ENCODE measurements around the gene SDC3. TPM values are rescaled to one million over a fixed set of nuclear protein-coding genes. Genes with fewer than 3 reads are reported as not detected.

The SDC3 gene
- total RNA-seq, 1 experiment from 2014 or later = 39.8 TPM

GRCh38 chr1:30929135-30929889 is 20.8 kb upstream of the SDC3 start:
- peak; percentile 58 for DNase-seq (ENCODE audit: low read depth)

DNA sequence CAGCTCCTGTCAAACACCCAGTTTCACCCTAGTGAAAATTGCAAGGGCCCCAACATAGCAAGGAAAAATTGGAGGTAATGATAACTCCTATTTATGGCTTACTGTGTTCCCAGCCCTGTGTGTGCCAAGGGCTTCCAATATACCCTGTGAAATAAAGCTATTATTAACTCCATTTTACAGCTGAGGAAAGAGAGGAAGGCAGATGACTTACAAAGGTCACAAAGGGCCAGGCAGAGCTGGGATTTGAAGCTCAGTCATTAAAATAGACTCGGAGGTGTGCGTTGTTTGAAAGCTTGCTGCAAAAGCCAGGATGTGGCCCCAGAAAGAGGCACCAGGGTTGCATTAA is 20.2 kb upstream of the SDC3 start:
- DNase-seq (ENCODE audit: low read depth) = no peak

GRCh38 chr1:30928171-30928570 is 19.6 kb upstream of the SDC3 start:
- DNase-seq (ENCODE audit: low read depth) = no peak

DNA sequence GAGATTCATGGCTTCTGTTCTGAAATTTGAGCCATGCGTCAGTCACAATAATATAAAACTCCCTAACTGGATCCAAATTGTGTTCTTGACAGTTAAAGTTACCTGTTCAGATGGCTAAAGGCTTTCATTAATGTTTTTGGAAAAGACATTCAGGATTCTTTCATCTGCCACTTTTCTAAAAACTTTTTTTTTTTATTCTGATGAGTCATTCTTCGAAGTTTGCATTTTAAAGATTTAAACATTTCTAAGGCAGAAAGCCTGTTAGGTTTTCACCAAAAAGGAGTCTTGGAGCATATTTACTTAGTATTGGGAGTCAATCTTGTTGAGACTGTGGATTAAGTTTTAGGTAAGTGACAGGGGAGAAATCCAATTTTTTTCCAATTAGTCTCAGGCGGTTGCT is 18.9 kb upstream of the SDC3 start:
- DNase-seq (ENCODE audit: low read depth) = no peak

DNA sequence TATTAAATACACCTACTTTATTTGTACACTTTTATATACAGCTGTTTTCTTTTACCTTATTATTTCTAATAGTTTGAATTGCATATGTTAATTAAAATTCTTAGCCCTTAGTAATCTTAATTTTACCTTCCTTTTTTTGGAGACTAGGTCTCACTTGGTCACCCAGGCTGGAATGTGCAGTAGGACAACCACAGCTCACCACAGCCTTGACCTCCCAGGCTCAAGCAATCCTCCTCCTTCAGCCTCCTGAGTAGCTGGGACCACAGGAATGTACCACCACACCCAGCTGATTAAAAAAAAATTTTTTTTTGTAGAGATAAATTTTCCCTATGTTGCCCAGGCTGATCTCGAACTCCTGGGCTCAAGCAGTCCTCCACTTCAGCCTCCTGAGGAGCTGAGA is 15.0 kb upstream of the SDC3 start:
- DNase-seq (ENCODE audit: low read depth) = peak; percentile 38

- no peak for DNase-seq (ENCODE audit: low read depth)
Observed at GRCh38 chr1:30920827-30921226, 12.3 kb upstream of the SDC3 start.

GRCh38 chr1:30919025-30919881 is 10.7 kb upstream of the SDC3 start:
- peak; percentile 93 for DNase-seq (ENCODE audit: low read depth)

DNA sequence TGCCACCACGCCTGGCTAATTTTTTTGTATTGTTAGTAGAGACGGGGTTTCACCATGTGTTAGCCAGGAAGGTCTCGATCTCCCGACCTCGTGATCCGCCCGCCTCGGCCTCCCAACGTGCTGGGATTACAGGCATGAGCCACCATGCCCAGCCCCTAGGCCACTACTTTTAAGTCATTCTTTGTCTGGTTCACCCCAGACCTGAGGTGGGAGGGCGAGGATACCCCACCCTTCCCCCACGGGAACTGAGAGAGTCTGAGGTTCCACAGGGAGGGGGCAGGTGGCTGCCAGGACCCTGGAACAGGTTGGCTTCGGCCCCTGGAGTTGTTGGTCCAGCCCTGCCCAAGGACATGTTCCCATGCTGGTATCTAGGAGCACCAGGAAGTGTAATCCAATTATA is 7.7 kb upstream of the SDC3 start:
- no peak for DNase-seq (ENCODE audit: low read depth)

DNA sequence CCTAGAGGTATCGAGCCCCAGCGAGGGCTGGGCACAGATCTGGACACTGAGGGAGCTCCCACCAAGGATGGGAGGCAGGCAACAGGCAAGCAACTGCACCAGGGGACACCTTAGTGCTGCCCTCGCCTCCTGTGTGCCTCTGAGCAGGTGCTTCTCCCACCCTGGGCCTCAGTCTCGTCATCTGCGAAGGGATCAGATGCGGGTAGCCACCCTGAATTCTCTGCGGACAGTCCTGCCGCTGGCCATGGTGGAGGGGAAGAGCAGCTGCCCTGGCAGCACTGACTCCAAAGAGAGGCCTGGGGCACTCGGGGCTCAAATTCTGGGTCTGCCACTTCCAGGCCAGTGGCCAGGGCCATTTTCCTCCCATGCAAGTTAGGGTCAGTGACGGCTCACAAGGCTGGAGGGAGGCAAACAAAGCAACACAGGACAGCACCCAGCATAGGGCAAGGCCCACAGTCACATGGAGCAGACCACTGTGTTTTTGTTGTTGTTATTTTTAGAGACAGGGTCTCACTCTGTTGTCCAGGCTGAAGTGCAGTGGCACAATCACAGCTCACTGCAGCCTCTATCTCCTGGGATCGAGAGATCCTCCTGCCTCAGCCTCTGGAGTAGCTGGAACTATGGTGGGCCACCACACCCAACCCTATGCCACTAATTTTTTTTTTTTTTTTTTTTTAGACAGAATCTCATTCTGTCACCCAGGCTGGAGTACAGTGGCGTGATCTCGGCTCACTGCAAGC is 7.1 kb upstream of the SDC3 start:
- no peak for DNase-seq (ENCODE audit: low read depth)

GRCh38 chr1:30914931-30915330 is 6.4 kb upstream of the SDC3 start:
- no peak for DNase-seq (ENCODE audit: low read depth)

DNA sequence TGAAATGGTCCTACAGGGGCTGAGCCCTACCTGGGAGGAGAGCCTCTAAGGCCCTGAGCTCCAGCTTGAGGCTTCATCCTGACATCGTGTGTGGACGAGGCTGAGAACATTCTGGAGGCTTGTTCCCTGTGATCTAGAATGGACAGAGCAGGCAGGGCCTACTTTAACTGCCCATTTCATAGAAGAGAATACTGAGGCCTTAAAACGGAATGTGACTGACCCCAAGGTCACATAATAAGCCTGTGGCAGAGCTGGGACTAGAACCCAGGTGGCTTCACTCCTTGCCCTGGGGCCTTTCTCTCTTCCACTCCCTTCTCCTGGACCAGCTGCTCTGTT is 6.0 kb upstream of the SDC3 start:
- DNase-seq (ENCODE audit: low read depth) = no peak

DNA sequence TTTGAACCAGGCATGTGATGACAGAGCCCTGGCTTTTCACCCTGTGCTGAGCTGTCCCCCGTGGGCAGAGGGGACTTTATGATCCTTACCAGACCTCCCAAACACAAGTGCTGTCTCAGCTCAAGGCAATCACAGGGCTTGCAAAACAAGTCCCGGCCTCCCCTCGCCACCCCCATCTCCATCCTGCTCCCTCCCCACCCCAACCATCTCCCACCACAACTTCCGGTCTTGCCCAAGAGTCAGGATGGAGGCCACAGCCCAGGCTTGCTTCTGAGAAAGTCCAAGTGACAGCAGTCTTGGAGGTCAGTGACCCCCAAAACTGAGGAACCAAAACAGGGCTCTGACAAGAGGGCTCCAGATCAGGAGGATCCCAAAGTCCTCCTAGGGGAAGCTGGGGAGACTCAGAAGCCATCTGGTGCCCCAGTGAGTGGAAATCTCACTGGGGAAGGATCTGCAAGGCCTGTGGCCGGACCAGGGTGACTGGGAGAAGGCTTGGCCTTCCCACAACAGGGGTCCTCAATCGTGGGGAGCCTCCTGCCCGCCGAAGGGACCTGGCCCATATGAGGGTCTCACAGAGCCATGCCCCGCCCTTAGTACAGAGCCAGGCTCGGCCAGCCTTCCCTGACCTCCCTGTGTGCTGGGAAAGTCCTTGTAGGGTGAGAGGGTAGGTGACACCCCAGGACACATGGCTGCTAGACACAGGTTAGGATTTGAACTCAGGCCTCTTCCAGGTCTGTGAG is 4.5 kb upstream of the SDC3 start:
- DNase-seq (ENCODE audit: low read depth) = no peak

- DNase-seq (ENCODE audit: low read depth) = no peak
Observed at GRCh38 chr1:30912224-30912623, 3.7 kb upstream of the SDC3 start.

DNA sequence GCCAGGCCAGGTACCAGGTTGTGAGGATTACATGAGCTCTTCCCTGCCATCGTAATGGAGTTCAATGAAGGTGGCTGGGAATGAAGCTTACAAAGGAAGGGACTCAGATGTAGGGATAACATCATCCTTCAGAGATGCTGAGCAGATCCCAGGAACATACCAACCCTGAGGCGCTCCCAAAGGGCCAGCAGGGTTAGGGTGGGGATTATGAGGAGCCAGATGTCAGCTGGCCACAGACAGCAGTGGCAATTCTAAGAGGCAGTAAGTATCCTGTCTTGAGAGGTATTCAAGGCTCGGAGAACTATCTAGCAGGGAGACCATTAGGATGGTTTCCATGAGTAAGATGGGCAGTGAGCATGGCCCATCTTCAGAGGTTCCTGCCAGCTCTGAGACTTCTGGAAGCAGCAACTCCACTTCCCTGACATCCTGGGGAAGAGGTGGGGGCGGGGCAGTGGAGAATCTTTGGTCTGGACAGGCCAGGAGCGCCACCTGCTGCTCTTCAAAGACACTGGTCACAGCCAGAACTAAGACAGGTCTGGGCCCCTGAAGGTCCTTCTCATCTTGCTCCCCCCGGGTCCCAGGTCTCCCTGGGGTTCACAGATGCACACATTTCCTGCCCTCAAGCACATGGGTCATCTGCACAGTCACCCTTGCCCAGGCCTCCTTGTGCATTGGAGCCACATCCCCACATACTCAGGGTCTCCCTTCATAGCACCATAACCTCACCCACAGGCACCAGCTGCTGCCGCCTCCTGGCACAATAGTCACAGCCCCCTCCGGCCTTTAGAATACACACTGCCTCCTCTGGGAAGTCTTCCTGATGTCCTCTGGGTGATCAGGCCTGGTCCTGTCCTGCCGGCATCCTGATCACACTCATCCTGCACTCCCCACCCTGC is 2.7 kb upstream of the SDC3 start:
- peak; percentile 78 for DNase-seq (ENCODE audit: low read depth)

DNA sequence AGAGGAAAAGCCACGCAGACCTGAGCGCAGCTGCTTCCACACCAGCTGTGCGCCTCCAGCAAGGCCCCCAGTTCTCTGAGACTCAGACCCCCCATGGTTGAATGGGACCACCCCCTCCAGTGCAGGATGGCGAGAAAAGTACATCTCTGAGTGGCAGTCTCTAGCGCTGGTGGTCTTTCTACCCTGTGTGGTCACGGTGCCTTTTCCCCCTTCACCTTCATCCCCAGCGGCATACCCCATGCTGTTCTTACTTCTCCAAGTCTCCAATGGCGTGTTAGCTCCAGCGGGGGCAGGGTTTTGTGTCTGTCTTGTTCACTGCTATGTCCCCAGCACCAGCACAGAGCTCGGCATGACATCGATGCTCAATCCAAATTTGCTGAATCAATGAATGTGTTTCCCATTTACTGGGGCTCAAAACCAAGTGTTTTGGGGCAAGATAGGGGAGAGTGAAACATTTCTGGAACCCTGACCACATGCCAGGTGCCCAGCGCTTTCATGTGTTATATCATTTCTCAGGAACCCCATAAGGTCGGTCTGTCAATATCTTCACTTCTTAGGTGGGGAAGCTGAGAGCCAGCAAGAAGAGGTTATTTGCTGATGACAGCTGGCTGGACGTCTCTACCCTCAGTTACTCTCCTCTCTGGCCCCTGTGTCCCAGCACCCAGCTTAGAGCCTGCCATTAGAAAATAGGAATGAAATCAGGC is 959 bp upstream of the SDC3 start:
- DNase-seq (ENCODE audit: low read depth) = no peak

- no peak for DNase-seq (ENCODE audit: low read depth)
Observed at GRCh38 chr1:30908316-30908695, 252 bp downstream of the SDC3 start.

GRCh38 chr1:30907481-30908315 is 860 bp downstream of the SDC3 start:
- no peak for DNase-seq (ENCODE audit: low read depth)

DNA sequence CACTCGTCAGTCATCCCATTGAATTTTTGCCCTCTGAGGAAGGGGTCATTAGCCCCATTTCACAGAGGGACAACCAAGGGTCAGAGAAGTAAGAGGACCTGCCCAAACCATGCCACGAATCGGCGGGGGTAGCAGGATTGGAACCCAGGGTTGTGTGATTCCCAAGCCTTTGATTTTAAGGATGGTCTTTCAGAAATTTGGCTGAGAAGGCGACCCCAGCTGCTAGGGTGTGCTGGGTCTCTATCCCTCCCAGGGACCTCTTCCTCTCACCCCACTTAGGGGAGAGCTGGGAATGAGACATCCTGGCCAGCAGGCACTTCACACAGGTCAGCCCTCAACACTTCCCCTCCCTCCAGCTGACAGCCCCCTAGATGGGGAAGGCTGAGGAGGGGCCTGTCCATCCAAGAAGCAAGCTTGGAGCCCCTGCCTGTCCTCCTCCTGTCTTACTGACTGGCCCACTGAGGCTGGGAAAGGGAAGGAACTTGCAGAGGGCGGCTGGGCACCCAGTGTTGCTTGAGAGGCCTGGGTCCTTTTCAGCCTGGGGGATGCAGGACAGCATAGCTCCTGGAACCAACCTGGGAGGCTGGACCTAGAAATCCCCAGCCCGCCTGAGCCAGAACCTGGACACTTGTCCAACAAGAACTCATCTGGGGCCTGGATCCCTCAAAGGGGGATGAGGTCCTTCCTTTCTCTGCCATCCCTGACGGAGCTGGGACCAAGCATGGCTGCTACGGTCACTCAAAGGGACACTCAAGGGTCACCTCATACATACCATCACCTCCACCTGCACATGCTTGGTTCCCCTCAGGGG is 1.7 kb downstream of the SDC3 start:
- DNase-seq (ENCODE audit: low read depth) = no peak

Measured in LHCN-M2 (cell line).